PC-9 (cell line): ENCODE data around the gene RTP5.

ENCODE experiments used
- CTCF ChIP-seq: fragments of 200-600 bp; sonication (generic); conservative IDR thresholded peaks from 2 replicates; pipeline ENCODE4 v1.6.1; 2017; ENCODE audit warnings: mixed run types, antibody characterized with exemption, mild to moderate bottlenecking, moderate library complexity
- EZH2 ChIP-seq: fragments of 200-600 bp; sonication (generic); IDR thresholded peaks from 2 replicates; pipeline ENCODE4 v1.8.0; 2017; ENCODE audit warnings: antibody characterized with exemption, low read depth

GRCh38 chr2:241841181-241842066 is 28.1 kb upstream of the RTP5 start:
- TF ChIP-seq CTCF (no peak), EZH2 (no peak)
